Fibroblast of the aortic adventitia (primary cell): ENCODE measurements around the gene FBXL12. TPM values are rescaled to one million over a fixed set of nuclear protein-coding genes. Genes with fewer than 3 reads are reported as not detected.
"Not testable (repeated sequence)": the region's sequence is repeated elsewhere in the genome, so short reads cannot be mapped to it uniquely, and the experiment has no call there.

ENCODE experiments used
- DNase-seq: peaks from one replicate; pipeline ENCODE4 v3.0.0-alpha.2; 2010; ENCODE audit warnings: low read depth
- H3K4me3 ChIP-seq: 2 replicates; pipeline ENCODE4 v1.5.1; 2011; ENCODE audit warnings: low read depth, mild to moderate bottlenecking, control low read depth, low read length, moderate library complexity
- CTCF ChIP-seq: IDR thresholded peaks from 2 replicates; pipeline ENCODE4 v1.5.1; 2011; ENCODE audit warnings: mild to moderate bottlenecking, low read length, control low read depth, inconsistent platforms; ENCODE audit not compliant: insufficient read depth
- total RNA-seq: library from RNA; depleted of rRNA; stranded (reverse); fragments of >200 nt; gene quantifications from 2 replicates; pipeline ENCODE4 v1.2.3, GENCODE V29; 2012; ENCODE audit warnings: low replicate concordance

FBXL12 gene
- total RNA-seq, 1 donor, result 14.4 TPM

GRCh38 chr19:9793071-9793591 lies 25.7 kb downstream of the FBXL12 start:
- TF ChIP-seq CTCF, result no peak
- H3K4me3 ChIP-seq, result peak overlapping the region; percentile 83
- peak; percentile 41 for DNase-seq

- no peak for TF ChIP-seq CTCF
- H3K4me3 ChIP-seq, result peak overlapping the region; percentile 83
- peak; percentile 89 for DNase-seq
Measured at GRCh38 chr19:9792206-9793070, 26.4 kb downstream of the FBXL12 start.

GRCh38 chr19:9791552-9792205 lies 27.2 kb downstream of the FBXL12 start:
- DNase-seq, result peak; percentile 94
- TF ChIP-seq CTCF, result no peak
- peak overlapping the region; percentile 77 for H3K4me3 ChIP-seq

- not testable (repeated sequence) for H3K4me3 ChIP-seq, DNase-seq
Measured at GRCh38 chr19:9791073-9791367, 27.9 kb downstream of the FBXL12 start.

GRCh38 chr19:9789579-9789978 lies 29.3 kb downstream of the FBXL12 start:
- peak; percentile 44 for DNase-seq
- not testable (repeated sequence) for H3K4me3 ChIP-seq

GRCh38 chr19:9789066-9789465 lies 29.8 kb downstream of the FBXL12 start:
- H3K4me3 ChIP-seq, result no peak overlapping the region
- TF ChIP-seq CTCF, result no peak
- DNase-seq, result no peak

GRCh38 chr19:9788604-9789003 lies 30.3 kb downstream of the FBXL12 start:
- H3K4me3 ChIP-seq, DNase-seq: not testable (repeated sequence)

GRCh38 chr19:9786819-9787218 lies 32.1 kb downstream of the FBXL12 start:
- no peak for TF ChIP-seq CTCF

More at GRCh38 chr19:9786819-9787218, 32.1 kb downstream of the FBXL12 start:
- no peak for DNase-seq
- H3K4me3 ChIP-seq, result no peak overlapping the region
